Measurements from ENCODE around the gene DAPK2.
"Not testable (repeated sequence)": the region's sequence is repeated elsewhere in the genome, so short reads cannot be mapped to it uniquely, and the experiment has no call there.

Gene DAPK2

GRCh38 chr15:64053674-64054073, 7.4 kb upstream of the DAPK2 start:
- not testable (repeated sequence) for DNase-seq (ENCODE audit: low read depth)

GRCh38 chr15:64052925-64053491, 6.7 kb upstream of the DAPK2 start:
- DNase-seq (ENCODE audit: low read depth), result no peak

DNA sequence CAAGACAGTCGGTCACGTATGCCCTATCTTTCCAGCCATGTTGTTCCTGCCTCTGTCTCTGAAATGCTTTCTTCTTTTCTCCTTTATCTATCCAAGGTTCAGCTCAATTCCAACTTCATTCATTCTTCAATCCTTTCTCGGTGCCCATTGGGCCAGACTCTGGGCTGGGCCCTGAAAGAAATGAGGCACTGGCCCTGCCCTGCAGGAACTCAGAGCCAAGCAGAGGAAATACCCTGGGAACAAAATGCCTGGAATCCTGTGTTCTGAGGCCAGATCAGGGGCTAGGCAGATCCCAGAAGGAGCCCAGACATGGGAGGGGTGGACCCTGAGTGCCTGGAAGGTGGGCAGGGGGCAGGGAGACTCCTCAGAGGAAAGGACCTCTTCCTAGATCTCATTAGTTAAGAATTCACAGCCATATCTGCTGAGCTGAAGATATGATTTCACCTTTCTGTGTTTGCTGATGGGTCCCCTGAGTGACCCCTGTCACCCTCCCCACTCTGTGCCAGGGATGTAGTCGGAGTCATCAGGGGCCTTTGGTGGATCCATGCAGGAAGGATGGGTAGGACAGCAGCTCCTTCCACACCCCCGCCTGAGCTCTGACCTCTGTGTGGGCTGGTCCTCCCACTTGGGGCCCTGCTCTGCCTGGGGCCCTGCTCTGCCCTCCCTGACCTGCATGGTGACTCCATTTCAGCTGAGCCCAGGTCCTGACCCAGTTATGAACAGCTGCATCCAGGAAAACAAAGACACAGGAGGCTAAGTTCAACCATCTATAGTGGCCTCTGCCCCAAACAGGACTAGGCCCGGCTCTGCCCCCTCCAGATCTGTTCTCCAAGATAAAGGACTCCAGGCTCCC, 5.3 kb upstream of the DAPK2 start:
- no peak for DNase-seq (ENCODE audit: low read depth)

DNA sequence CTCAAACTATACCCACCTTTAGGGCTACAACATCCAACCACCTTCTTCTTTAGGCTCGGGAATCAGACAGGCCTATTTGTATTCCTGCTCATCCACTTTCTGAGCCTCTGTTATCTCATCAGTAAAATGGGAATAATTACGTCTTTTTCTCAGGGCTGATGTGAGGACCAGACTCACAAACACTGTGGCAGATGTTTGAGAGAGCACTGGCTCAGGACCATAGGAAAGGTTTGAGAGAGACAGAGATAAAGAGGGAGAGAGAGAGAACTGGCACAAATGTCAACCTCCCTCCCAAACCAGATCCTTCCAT, 4.8 kb upstream of the DAPK2 start:
- no peak for DNase-seq (ENCODE audit: low read depth)

- DNase-seq (ENCODE audit: low read depth), result no peak
Measured at GRCh38 chr15:64050281-64051092, 4.2 kb upstream of the DAPK2 start.

GRCh38 chr15:64048781-64049460, 2.6 kb upstream of the DAPK2 start:
- no peak for DNase-seq (ENCODE audit: low read depth)

GRCh38 chr15:64045774-64046420, 388 bp downstream of the DAPK2 start:
- DNase-seq (ENCODE audit: low read depth), result no peak

DNA sequence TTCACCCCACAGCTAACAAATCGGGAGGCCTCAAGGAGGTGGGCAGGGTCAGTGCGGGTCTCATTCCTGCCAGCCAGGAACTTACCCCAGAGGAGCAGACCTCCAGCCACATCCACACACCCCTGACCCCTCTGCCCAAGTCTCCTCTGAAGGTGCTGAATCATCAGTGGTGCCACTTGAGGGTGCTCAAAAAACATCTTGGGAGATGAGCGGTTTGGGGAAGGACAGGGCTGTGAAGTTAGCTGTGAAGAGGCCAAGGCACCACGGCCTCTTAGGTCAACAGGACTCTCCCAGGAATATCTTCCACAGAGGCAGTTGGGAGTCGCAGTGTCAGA, 1.2 kb downstream of the DAPK2 start:
- no peak for DNase-seq (ENCODE audit: low read depth)

- no peak for DNase-seq (ENCODE audit: low read depth)
Measured at GRCh38 chr15:64044300-64045100, 1.8 kb downstream of the DAPK2 start.

DNA sequence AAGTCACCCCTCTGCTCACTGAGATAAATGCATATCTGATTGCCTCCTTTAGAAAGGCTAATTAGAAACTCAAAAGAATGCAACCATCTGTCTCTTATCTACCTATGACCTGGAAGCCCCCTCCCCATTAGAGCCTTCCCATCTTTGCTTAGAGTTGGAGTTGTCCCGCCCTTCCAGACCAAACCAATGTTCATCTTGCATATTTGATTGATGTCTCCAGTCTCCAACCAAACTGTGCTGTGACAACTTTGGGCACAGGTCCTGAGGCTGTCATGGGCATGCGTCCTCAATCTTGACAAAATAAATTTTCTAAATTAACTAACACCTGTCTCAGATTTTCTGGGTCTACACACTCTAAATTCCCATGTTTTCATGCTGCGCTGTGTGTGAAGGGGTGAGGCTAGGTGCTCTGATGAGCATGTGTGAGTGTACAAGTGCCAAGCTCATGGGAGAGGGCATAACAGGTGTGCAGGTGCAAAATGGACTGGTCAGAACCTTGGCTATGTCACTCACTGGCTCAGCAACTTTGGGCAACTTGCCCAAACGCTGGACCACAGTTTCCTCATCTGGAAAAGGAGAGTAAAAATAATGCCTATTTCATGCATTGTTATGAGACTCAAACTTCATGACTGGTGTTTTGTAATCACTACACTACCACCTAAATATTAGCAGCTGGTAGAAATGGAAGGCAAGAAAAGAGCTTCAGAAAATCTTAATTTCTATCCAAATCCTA, 7.2 kb downstream of the DAPK2 start:
- DNase-seq (ENCODE audit: low read depth), result no peak

- no peak for DNase-seq (ENCODE audit: low read depth)
Measured at GRCh38 chr15:64037966-64038365, 8.3 kb downstream of the DAPK2 start.

DNA sequence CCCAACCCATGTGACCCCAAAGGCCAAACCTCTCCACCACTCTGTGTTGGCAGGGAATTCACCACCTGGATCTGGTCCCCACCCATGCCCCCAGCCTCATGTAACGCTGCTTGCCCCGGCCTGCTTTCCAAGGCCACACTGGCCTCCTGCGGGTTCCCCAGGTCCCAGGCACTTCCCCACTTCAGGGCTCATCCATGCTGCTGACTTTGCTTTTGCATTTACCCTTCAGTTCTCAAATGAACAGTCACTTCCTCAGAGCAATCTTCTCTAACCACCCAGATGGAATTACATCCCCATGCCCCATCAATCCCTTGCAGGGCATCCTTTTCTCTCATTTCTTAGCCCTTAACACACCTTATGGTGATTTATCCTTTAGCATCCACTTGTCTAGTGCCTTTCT, 9.2 kb downstream of the DAPK2 start:
- DNase-seq (ENCODE audit: low read depth), result no peak

- no peak for DNase-seq (ENCODE audit: low read depth)
Measured at GRCh38 chr15:64035525-64035924, 10.8 kb downstream of the DAPK2 start.

DNA sequence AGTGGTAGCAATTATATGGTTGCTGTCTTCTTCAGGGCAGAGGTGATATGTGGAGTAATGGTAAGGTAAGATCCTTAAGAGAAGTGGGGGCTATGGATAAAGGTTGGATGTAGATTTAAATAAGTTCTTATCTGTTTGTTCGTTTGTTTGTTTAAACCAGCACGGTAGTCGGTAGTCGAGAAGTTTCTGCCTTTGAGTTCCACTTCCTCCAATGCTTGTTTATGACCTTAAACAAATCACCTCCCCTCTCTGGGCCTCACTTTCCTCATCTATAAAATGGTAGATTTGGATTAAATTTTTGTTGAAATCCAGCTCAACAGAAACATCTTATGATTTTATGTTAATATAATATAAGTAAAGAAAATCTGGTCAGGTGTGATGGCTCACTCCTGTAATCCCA, 11.8 kb downstream of the DAPK2 start:
- no peak for DNase-seq (ENCODE audit: low read depth)

DNA sequence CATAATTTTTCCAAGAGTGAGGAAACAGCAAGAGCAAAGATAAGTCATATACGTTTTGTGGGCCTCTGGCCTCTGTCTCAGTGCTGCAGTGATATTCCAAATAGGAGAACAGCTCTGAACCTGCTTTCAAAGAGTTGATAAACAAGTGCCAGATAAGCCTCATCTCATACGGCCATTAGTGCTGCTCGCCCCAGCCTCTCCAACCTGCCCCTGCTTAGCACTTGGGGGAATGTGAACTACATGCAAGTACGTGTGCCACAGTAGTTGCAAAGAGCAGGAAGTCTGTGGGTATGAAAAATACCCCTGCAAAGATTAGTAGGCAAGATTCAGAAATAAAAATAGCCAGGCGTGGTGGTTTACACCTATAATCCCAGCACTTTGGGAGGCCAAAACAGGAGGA, 14.0 kb downstream of the DAPK2 start:
- DNase-seq (ENCODE audit: low read depth), result no peak

DNA sequence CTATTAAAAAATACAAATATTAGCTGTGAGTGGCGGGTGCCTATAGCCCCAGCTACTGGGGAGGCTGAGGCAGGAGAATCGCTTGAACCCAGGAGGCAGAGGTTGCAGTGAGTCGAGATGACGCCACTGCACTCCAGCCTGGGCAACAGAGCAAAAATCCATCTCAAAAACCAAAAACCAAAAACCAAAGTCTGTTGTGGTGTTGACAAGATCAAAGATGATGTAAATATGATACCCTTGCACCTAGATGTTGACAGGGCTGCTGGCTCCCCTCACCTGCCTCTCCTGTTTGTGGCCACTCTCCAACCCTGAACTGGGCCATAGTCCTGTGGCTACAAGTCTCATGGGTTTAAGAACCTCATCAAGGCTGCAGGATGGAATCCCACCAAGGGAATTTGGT, 16.2 kb downstream of the DAPK2 start:
- DNase-seq (ENCODE audit: low read depth), result no peak

DNA sequence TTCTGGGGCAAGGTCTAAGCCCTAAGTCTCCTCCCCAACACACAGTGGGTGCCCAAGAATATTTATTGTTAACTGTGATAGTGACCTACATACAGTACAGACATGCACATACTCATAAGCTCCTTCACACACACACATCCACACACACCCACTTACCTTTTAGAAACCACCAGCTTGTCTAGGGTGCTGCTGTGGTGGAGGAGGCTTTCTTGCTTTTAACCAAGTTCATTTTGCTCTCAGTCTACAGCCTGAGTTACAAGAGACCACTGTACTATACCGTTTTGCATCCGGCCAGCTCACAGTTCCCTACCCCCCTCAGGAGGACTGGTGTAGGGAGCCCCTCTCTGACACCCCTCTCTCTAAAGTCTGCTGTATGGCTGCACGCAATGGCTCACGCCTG, 16.7 kb downstream of the DAPK2 start:
- no peak for DNase-seq (ENCODE audit: low read depth)

- DNase-seq (ENCODE audit: low read depth), result no peak
Measured at GRCh38 chr15:64029110-64029509, 17.2 kb downstream of the DAPK2 start.

DNA sequence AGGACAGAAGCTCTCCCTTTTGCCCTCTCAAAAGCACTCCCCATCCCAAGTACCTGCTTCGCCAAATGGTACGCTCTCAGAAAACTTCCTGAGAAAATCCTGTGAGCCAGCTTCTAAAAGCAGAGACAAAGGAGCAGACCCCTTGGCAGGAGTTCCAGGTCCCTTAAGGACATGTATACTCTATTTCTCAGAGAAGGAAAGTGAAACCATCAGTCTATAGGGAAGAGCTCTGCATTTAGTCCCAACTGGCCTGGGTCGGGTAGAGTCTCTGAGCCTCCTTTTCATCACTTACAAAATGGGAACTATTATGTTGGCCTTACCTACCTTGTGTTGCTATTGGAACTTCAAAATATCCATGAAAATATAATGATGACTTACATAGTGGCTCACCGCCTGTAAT, 19.7 kb downstream of the DAPK2 start:
- no peak for DNase-seq (ENCODE audit: low read depth)

DNA sequence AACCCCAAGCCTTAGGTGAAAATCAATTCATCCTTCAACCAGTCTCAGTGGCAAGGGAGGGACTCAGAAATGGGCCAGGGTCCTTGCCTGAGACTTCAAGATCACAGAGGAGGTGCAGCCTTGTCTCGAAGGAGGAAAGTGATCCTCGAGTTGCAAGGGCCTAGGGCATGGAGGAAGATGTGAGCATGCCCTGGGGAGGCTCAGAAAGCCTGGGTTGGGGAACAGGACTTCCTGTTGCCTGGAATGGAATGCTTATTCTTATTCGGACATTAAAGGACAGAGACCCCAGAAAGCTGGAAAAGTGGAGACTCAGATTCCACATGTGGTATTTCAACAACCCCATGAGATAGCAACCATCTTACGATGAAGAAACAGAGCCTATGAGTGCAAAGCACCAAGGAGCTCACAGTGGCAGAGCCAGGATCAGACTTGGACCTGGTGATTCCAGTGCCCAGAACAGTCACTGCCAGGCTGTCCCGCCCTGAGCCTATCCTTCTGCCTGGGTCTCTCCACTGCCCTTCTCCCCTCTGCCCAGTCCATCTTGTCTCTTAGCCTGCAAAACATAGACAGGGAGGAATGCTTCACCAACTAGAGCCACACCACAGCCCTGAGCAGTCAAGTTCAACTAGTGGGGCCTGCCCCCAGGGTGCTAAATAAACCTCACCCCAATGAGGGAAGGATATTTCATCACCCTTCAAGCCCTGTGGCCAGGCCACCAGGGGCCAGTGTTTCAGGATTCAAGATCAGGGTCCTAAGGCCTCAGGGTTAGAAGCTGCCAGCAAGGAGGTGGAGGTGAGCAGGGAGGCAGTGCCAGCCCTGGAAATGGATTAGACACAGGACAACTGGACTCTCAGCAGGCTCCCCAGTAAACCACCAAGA, 21.9 kb downstream of the DAPK2 start:
- no peak for DNase-seq (ENCODE audit: low read depth)

All from non-pigmented ciliary epithelial cell (primary cell).